GM20000 (cell line): ENCODE data around the gene TNPO1.

Experiments used
- DNase-seq: peaks from one replicate; pipeline ENCODE4 v3.0.0; 2012; ENCODE audit warnings: low spot score
- TF ChIP-seq, protein P1 (sequence below): IDR thresholded peaks from 2 replicates; pipeline ENCODE4 v1.5.1; 2012; ENCODE audit warnings: mild to moderate bottlenecking, control low read depth; ENCODE audit errors: extremely low read depth, missing control alignments

The TNPO1 gene

DNA sequence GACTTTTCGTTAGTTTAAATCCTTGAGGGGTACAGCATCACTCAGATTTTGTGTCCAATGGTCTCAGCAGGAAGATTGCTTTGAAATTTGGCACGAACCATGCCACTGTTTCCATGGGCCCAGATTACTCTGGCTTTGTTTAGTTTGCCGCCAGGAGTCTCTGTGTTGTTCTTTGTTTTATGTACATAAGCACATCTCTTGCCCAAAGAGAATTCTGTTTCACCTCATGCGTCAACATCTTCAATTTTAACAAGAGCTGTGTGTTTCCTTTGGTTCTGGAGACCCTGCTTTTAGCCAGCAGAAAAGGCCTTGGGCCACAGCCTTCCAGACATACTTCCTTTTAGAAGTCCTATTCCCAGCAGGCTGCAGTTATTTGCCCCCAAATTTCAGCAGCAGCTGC, 62.4 kb downstream of the TNPO1 start:
- DNase-seq: no peak
- TF ChIP-seq, protein P1, sequence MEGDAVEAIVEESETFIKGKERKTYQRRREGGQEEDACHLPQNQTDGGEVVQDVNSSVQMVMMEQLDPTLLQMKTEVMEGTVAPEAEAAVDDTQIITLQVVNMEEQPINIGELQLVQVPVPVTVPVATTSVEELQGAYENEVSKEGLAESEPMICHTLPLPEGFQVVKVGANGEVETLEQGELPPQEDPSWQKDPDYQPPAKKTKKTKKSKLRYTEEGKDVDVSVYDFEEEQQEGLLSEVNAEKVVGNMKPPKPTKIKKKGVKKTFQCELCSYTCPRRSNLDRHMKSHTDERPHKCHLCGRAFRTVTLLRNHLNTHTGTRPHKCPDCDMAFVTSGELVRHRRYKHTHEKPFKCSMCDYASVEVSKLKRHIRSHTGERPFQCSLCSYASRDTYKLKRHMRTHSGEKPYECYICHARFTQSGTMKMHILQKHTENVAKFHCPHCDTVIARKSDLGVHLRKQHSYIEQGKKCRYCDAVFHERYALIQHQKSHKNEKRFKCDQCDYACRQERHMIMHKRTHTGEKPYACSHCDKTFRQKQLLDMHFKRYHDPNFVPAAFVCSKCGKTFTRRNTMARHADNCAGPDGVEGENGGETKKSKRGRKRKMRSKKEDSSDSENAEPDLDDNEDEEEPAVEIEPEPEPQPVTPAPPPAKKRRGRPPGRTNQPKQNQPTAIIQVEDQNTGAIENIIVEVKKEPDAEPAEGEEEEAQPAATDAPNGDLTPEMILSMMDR: no peak

DNA sequence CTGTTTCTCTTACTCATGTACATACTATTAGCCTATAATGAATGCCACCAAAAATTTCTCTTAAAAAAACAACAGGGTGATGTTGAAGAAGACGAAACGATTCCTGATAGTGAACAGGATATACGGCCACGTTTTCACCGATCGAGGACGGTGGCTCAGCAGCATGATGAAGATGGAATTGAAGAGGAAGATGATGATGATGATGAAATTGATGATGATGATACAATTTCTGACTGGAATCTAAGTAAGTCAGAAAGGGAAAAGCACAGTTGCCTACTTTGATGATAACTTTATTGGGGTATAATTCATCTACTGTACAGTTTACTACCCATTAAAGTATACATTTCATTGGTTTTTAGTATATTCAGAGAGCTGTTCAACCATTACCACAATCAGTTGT, 66.5 kb downstream of the TNPO1 start:
- DNase-seq: no peak
- TF ChIP-seq, protein P1: no peak

DNA sequence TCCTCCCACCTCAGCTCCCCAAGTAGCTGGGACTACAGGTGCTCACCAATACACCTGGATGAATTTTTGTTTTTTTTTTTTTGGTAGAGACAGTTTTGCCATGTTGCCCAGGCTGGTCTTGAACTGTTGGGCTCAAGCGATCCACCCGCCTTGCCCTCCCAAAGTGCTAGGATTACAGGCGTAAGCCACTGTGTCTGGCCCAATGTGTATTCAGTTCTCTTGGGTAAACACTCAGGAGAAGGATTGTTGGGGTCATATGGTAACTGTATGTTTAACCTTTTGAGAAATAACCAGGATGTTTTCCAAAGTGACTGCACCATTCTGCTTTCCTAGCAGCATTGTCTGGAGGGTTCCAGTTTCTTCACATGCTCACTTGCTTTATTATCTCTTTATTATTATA, 67.4 kb downstream of the TNPO1 start:
- TF ChIP-seq, protein P1: no peak
- DNase-seq: no peak

DNA sequence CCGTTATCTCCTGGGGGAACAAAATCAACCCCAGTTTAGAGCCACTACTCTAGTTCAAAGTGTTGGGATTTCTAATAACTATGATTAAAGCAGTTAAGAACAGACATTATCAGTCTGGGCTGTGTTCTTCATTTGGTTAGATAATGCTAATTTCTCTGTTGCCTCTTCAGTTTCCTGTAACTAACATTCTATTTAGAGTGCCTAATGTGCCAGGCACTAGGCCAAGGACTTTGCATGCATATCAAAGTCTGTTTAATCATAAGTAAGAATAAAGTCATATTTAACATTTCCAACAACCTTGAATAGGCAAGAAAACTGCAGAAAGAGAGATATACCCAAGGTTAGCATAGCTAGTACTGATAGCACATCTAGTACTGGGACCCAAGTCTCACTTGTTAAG, 68.4 kb downstream of the TNPO1 start:
- TF ChIP-seq, protein P1: no peak
- DNase-seq: no peak

GRCh38 chr5:72885824-72886223, 69.4 kb downstream of the TNPO1 start:
- no peak for DNase-seq
- TF ChIP-seq, protein P1: no peak

- no peak for DNase-seq
- TF ChIP-seq, protein P1: no peak
Observed at GRCh38 chr5:72888595-72888994, 72.1 kb downstream of the TNPO1 start.

DNA sequence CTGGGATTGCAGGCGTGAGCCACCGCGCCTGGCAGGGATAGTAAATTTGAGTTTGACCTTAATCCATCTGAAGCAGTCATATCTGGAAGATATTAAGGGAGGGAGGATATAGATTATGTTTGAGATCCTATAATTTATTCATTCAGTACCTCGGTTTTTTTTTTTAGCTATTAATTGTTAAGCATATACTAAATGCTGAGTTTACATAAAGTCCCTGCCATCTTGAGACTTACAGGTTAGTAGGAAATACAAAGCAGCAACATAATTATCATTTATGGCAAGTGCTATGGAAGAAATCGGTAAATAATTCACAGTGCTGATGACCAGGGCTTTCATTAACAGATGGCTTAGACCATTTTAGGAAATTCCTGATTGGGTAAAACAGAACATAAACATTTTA, 72.9 kb downstream of the TNPO1 start:
- TF ChIP-seq, protein P1: no peak
- no peak for DNase-seq
